NCI-H187 (cell line): ENCODE data around the gene CATSPER2.
"Not testable (repeated sequence)": the region's sequence is repeated elsewhere in the genome, so short reads cannot be mapped to it uniquely, and the experiment has no call there.

ENCODE experiments used
- DNase-seq, 2 experiments: peaks; one replicate each; lab custom pipeline; 2025; lab: John Stamatoyannopoulos, UW

The CATSPER2 gene

GRCh38 chr15:43648649-43649429 is at the start of gene CATSPER2:
Gene CATSPER2 (minus strand): TSS chr15:43648844. CDS start chr15:43648061, 783 bp downstream.
- no peak for DNase-seq

- DNase-seq, result not testable (repeated sequence)
These were observed 44.7 kb upstream of the CATSPER2 start, which contains the start of gene CKMT1A for GRCh38 chr15:43693148-43694022. Gene CKMT1A (plus strand): TSS chr15:43693859. CDS start chr15:43694051, 192 bp downstream.

DNA sequence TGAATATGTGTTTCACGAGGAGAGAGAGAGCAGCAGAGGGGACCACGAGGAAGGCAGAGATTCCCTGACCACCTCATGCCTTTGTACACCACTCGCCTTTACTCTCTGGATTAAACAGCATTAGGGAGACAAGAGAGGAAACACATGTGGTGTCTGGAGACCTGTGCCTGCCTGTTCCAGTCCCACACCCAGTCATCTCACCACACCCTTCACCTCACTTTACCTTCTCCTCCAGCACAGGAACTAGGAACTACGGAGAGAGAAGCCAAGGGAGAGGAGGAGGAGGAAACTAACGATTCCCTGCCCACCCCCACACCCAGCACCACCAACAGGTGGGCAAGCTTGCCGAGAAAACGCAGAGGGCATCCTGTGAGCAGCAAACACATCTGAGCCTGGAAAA is 44.0 kb upstream of the CATSPER2 start:
- DNase-seq, result not testable (repeated sequence)

- DNase-seq, result not testable (repeated sequence)
These were observed 41.1 kb upstream of the CATSPER2 start for GRCh38 chr15:43689604-43690301.

GRCh38 chr15:43674175-43674574 is 25.5 kb upstream of the CATSPER2 start:
- DNase-seq, result not testable (repeated sequence)

DNA sequence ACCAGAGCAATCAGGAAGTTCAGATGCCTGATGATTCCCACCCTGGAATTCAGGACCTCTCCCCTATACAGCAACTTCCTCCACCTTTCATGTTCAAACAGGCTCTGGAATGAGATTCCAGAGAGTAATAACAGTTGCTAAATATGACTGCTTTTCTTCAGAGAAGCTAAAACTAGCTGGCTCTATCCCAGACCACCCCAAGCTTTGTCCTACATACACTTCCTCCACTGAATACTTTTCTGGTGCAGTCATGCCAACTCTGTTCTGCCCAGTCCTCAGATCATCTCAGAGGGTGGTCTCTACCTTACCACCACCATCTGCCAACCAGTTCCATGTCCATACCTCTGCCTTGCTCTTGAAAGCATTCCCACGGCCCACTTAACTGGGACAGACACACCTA is 17.5 kb upstream of the CATSPER2 start:
- DNase-seq, result not testable (repeated sequence)

- DNase-seq, result not testable (repeated sequence)
These were observed 14.7 kb upstream of the CATSPER2 start for GRCh38 chr15:43663333-43663732.

GRCh38 chr15:43662293-43662692 is 13.6 kb upstream of the CATSPER2 start:
- DNase-seq, result not testable (repeated sequence)

GRCh38 chr15:43659727-43660126 is 11.1 kb upstream of the CATSPER2 start:
- not testable (repeated sequence) for DNase-seq

- not testable (repeated sequence) for DNase-seq
These were observed 834 bp upstream of the CATSPER2 start for GRCh38 chr15:43649430-43649926.

DNA sequence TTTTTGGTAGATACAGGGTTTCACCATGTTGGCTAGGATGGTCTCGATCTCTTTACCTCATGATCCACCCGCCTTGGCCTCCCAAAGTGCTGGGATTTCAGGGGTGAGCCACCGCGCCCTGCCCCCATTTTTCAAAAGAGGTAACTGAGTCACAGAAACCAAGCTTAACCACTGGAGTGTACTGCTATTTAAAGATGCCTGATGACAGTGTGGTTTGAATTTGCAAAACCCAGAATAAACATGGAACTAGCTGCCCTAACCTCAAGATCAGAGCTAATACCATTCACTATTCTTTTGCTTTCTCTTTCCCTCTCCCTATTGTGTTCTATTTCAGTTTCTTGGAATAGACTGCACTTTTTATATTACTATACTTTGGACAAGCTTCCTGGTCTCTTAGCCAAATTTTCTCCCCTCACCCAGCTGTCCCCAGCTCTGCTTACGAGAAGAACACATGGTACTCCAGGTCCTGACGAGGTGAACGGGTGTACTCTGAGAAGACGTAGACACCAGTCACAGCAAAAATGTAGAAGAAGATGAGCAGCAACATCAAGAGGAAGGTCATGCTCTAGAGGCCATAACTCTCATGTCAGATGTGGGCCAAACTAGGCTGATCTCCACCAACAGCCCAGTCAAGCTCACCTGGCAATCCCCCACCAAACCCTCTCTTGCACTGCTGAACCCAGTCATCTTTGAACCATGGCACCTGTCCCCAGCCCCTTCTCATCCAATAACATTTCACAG is 10.0 kb downstream of the CATSPER2 start:
- not testable (repeated sequence) for DNase-seq

DNA sequence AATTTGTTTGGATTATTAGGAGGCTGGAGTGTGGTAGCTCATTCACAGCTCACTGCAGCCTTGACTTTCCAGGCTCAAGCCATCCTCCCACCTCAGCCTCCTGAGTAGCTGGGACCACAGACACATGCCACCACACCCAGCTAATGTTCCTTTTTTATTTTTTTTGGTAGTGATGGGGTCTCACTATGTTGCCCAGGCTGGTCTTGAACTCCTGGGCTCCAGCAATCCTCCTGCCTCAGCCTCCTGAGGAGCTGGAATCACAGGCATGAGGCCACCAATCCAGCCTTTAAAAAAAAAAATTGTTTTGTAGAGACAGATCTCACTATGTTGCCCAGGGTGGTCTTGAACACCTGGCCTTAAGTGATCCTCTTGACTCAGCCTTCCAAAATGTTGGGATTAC is 21.7 kb downstream of the CATSPER2 start:
- not testable (repeated sequence) for DNase-seq

DNA sequence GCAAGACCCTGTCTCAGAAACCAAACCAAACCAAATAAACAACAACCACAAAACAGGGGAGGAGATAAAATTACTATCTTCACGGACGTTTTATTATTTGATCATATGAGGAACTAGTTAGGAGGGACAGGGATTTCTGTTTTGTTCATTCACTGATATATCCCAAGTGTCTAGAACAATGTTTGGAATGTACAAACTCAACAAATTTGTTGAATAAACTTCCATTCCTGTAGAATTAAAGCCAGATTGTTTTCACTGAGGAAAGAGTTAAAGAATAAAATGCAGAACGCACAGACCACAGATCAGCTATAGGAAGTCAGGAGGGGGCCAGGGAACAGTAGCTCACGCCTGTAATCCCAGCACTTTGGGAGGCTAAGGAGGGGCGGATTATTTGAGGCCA is 23.5 kb downstream of the CATSPER2 start:
- DNase-seq, result no peak

GRCh38 chr15:43622068-43622799 is 26.4 kb downstream of the CATSPER2 start:
- not testable (repeated sequence) for DNase-seq

DNA sequence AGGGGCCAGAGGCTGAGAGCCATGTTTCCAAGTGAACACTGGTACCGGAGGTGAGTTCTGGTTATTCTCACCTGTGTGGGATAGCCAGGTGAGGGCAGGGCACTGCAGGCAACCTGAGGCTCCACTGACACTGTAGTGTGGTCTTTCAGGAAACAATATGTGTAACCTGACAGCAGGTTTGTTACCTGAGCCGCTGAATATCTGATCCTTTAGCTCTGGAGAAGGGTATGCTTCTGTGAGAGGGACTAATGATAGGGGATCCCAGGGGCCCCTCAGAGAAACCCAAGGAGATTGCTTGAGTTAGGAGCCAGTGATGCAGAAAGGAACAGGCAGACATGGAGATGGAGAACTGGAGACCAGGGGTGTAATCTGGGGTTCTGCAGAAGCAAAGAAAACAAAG is 29.9 kb downstream of the CATSPER2 start, which contains the start of gene STRC:
STRC (minus strand) TSS at position 101 of the 400 bp plus-strand sequence; CDS start at position 23, 78 bp downstream.
- not testable (repeated sequence) for DNase-seq

- not testable (repeated sequence) for DNase-seq
These were observed 30.9 kb downstream of the CATSPER2 start for GRCh38 chr15:43617750-43618149.

DNA sequence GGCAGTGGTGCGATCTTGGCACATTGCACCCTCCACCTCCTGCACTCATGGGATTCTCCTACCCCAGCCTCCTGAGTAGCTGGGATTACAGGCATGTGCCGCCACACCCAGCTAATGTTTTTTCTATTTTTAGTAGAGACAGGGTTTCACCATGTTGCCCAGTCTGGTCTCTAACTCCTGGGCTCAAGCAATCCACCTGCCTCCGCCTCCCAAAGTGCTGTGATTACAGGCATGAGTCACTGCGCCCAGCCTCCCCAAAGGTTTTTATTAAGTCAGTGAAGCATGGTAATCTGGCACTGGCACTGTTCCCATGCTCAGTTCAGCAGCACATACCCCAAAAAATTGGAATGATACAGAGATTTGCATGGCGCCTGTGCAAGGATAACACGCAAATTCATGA is 46.4 kb downstream of the CATSPER2 start:
- peak in 1 of 2 experiments; percentile 1 for DNase-seq

GRCh38 chr15:43600200-43600599 is 48.4 kb downstream of the CATSPER2 start:
- DNase-seq, result not testable (repeated sequence)

GRCh38 chr15:43599131-43599530 is 49.5 kb downstream of the CATSPER2 start:
- DNase-seq, result not testable (repeated sequence)
